HCT116 (cell line): ENCODE data around the gene C2orf92. TPM values are rescaled to one million over a fixed set of nuclear protein-coding genes. Genes with fewer than 3 reads are reported as not detected.

Source experiments
- ATAC-seq: fragments of 200-7000 bp; cut with Tn5 transposase; 2 replicates; pipeline ENCODE4 v1.9.1; 2020; ENCODE audit warnings: mild to moderate bottlenecking, moderate library complexity
- BruUV-seq: library from RNA; stranded (reverse); fragments of 400-500 nt; replicated peaks from 2 replicates; lab custom pipeline; 2021; lab: Mats Ljungman, UMichigan
- CTCF ChIA-PET: fragments of 300-600 bp; sonication (Branson Sonifier 250); formaldehyde crosslinking; loops from one replicate; lab custom pipeline; 2021; ENCODE audit warnings: antibody characterized with exemption; lab: Charles Lee
- POLR2A ChIA-PET: fragments of 300-600, 350-600 bp; sonication (Branson Sonifier 250); formaldehyde crosslinking; loops from one replicate; lab custom pipeline; 2021; ENCODE audit warnings: antibody characterized with exemption; lab: Charles Lee
- RAD21 ChIA-PET, 2 experiments: fragments of 300-600 bp; sonication (Branson Sonifier 250); formaldehyde crosslinking; loops; one replicate each; lab custom pipeline; 2023; ENCODE audit warnings: low total read pairs in 2 of 2; ENCODE audit not compliant: uncharacterized antibody in 2 of 2, unreplicated experiment in 2 of 2, low non-redundant PET in 1 of 2; lab: Charles Lee
- DNase-seq: peaks from one replicate; pipeline ENCODE4 v3.0.0-alpha.2; 2010; ENCODE audit warnings: low read depth, low spot score
- H2AFZ ChIP-seq: fragments of 200-600 bp; shearing (Covaris generic), sonication (generic); 2 replicates; pipeline ENCODE4 v1.6.1; 2017; ENCODE audit warnings: low read depth, mixed run types, mixed read lengths, antibody characterized with exemption, low read length; ENCODE audit not compliant: poor library complexity, severe bottlenecking
- H3K27ac ChIP-seq: 2 replicates; pipeline ENCODE4 v1.5.1; 2012; ENCODE audit warnings: low read depth, low read length
- H3K27me3 ChIP-seq: fragments of 200-600 bp; sonication (generic); 2 replicates; pipeline ENCODE4 v1.6.1; 2016; ENCODE audit warnings: mixed run types, low read length, mixed read lengths; ENCODE audit not compliant: insufficient read depth
- H3K36me3 ChIP-seq, 2 experiments: fragments of 200-500 bp in 1 of 2; fragments of 200-600 bp in 1 of 2; sonication (Bioruptor generic) in 1 of 2; sonication (generic) in 1 of 2; 2 replicates each; pipeline versions ENCODE4 v1.5.1 to v1.6.1; 2014 to 2016; ENCODE audit warnings: low read length in 2 of 2, inconsistent platforms in 1 of 2, mixed read lengths in 1 of 2, mixed run types in 1 of 2; ENCODE audit not compliant: insufficient read depth in 2 of 2, control insufficient read depth in 1 of 2
- H3K4me1 ChIP-seq, 2 experiments: fragments of 200-600 bp in 1 of 2; sonication (generic) in 1 of 2; 2 replicates each; pipeline versions ENCODE4 v1.5.1 to v1.6.1; 2012 to 2017; ENCODE audit warnings: low read length in 2 of 2, inconsistent platforms in 1 of 2, mild to moderate bottlenecking in 1 of 2, mixed read lengths in 1 of 2, mixed run types in 1 of 2, moderate library complexity in 1 of 2; ENCODE audit not compliant: insufficient read depth in 2 of 2, control insufficient read depth in 1 of 2
- H3K4me2 ChIP-seq: fragments of 200-600 bp; sonication (generic); 2 replicates; pipeline ENCODE4 v1.6.1; 2017; ENCODE audit warnings: mixed run types, low read length, mixed read lengths
- H3K4me3 ChIP-seq, 2 experiments: fragments of 200-600 bp in 1 of 2; sonication (generic) in 1 of 2; replicated peaks in 1 of 2; 2 replicates each; pipeline ENCODE4 v1.5.1; 2011 to 2016; ENCODE audit warnings: low read length in 2 of 2, control low read depth in 1 of 2, low read depth in 1 of 2, mild to moderate bottlenecking in 1 of 2, mixed read lengths in 1 of 2, mixed run types in 1 of 2
- H3K79me2 ChIP-seq: fragments of 200-600 bp; sonication (generic); 2 replicates; pipeline ENCODE4 v1.6.1; 2017; ENCODE audit warnings: mild to moderate bottlenecking, mixed run types, low read length, moderate library complexity, mixed read lengths; ENCODE audit not compliant: insufficient read depth
- H3K9ac ChIP-seq: fragments of 200-600 bp; sonication (generic); 2 replicates; pipeline ENCODE4 v1.6.1; 2016; ENCODE audit warnings: low read length, mixed read lengths
- H3K9me2 ChIP-seq: fragments of 200-600 bp; sonication (generic), shearing (Covaris generic); 2 replicates; pipeline ENCODE4 v1.6.1; 2017; ENCODE audit warnings: mixed run types, mild to moderate bottlenecking, moderate library complexity; ENCODE audit not compliant: insufficient read depth
- H3K9me3 ChIP-seq, 2 experiments: fragments of 200-500 bp in 1 of 2; fragments of 200-600 bp in 1 of 2; sonication (Bioruptor generic) in 1 of 2; sonication (generic) in 1 of 2; 2 replicates each; pipeline ENCODE4 v1.6.1; 2014 to 2017; ENCODE audit warnings: low read length in 2 of 2, mixed read lengths in 2 of 2, inconsistent platforms in 1 of 2, low read depth in 1 of 2, mild to moderate bottlenecking in 1 of 2, mixed run types in 1 of 2, moderate library complexity in 1 of 2; ENCODE audit not compliant: control insufficient read depth in 1 of 2, insufficient read depth in 1 of 2
- H4K20me1 ChIP-seq: fragments of 200-600 bp; sonication (generic), shearing (Covaris generic); 2 replicates; pipeline ENCODE4 v1.6.1; 2017; ENCODE audit warnings: mixed run types, mild to moderate bottlenecking, moderate library complexity; ENCODE audit not compliant: insufficient read depth
- CEBPB ChIP-seq: IDR thresholded peaks from 2 replicates; pipeline ENCODE4 v1.6.1; 2012; ENCODE audit warnings: low read depth
- ELF1 ChIP-seq: IDR thresholded peaks from 2 replicates; pipeline ENCODE4 v1.6.1; 2012; ENCODE audit warnings: low read depth, borderline replicate concordance
- EZH2phosphoT487 ChIP-seq: fragments of 200-600 bp; IDR thresholded peaks from 2 replicates; pipeline ENCODE4 v1.6.1; 2018; ENCODE audit warnings: antibody characterized with exemption, borderline replicate concordance
- FOSL1 ChIP-seq: IDR thresholded peaks from 2 replicates; pipeline ENCODE4 v1.6.1; 2012; ENCODE audit warnings: low read depth
- POLR2AphosphoS5 ChIP-seq: IDR thresholded peaks from 2 replicates; pipeline ENCODE4 v1.6.1; 2011; ENCODE audit warnings: mild to moderate bottlenecking, low read depth, low read length, moderate library complexity
- RAD21 ChIP-seq: IDR thresholded peaks from 2 replicates; pipeline ENCODE4 v1.6.1; 2012; ENCODE audit warnings: low read depth, mild to moderate bottlenecking
- SP1 ChIP-seq: IDR thresholded peaks from 2 replicates; pipeline ENCODE4 v1.6.1; 2012; ENCODE audit warnings: low read depth
- SRF ChIP-seq: IDR thresholded peaks from 2 replicates; pipeline ENCODE4 v1.6.1; 2012; ENCODE audit warnings: low read depth
- TCF7L2 ChIP-seq: IDR thresholded peaks from 2 replicates; pipeline ENCODE4 v1.7.0; 2011; ENCODE audit warnings: borderline replicate concordance, inconsistent platforms; ENCODE audit not compliant: insufficient read depth, insufficient read length; ENCODE audit errors: extremely low read depth
- intact Hi-C: fragments of 100-400 bp; cut with micrococcal nuclease; formaldehyde crosslinking; loops from 2 replicates; pipeline ENCODE4 v1.10.0; 2022
- total RNA-seq: library from RNA; stranded (reverse); gene quantifications from one replicate; pipeline ENCODE4 v1.2.1, GENCODE V29; 2021; ENCODE audit not compliant: unreplicated experiment
- TF ChIP-seq, protein P1 (sequence below), 3 experiments: fragments of 200-600 bp in 1 of 3; sonication (generic) in 1 of 3; IDR thresholded peaks in 2 of 3; conservative IDR thresholded peaks in 1 of 3; 2 replicates each; pipeline ENCODE4 v1.5.1; 2012 to 2017; ENCODE audit warnings: low read depth in 2 of 3, low read length in 2 of 3, antibody characterized with exemption in 1 of 3, borderline replicate concordance in 1 of 3, control low read depth in 1 of 3, mild to moderate bottlenecking in 1 of 3, mixed read lengths in 1 of 3, mixed run types in 1 of 3, moderate library complexity in 1 of 3; ENCODE audit not compliant: insufficient read depth in 1 of 3
- TF ChIP-seq, protein P2 (sequence below): IDR thresholded peaks from 2 replicates; pipeline ENCODE4 v1.6.1; 2012
- TF ChIP-seq, protein P3 (sequence below): IDR thresholded peaks from 2 replicates; pipeline ENCODE4 v1.6.1; 2012; ENCODE audit warnings: low read depth
- TF ChIP-seq, protein P4 (sequence below): IDR thresholded peaks from 2 replicates; pipeline ENCODE4 v1.6.1; 2011; ENCODE audit warnings: mild to moderate bottlenecking, low read length, moderate library complexity; ENCODE audit not compliant: insufficient replicate concordance; ENCODE audit errors: extremely low read depth

Gene C2orf92
- total RNA-seq, 1 experiment from 2014 or later, result 3.0 TPM

DNA sequence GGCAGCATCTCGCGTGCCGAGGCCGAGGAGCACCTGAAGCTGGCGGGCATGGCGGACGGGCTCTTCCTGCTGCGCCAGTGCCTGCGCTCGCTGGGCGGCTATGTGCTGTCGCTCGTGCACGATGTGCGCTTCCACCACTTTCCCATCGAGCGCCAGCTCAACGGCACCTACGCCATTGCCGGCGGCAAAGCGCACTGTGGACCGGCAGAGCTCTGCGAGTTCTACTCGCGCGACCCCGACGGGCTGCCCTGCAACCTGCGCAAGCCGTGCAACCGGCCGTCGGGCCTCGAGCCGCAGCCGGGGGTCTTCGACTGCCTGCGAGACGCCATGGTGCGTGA lies 54.5 kb downstream of the C2orf92 start:
- Histone ChIP-seq H3K27ac (no peak overlapping the region), H3K9ac (no peak overlapping the region), H3K27me3 (no peaks in the 10 kb centered on the region), H3K9me2 (no peaks in the 10 kb centered on the region), H3K79me2 (no peaks in the 10 kb centered on the region), H4K20me1 (no peaks in the 10 kb centered on the region), H3K9me3 (no peaks in the 10 kb centered on the region), H3K4me3 (no peak overlapping the region), H3K4me2 (no peak overlapping the region), H2AFZ (no peak overlapping the region), H3K4me1 (no peaks in the 10 kb centered on the region), H3K36me3 (no peaks in the 10 kb centered on the region)
- TF ChIP-seq, protein P1, sequence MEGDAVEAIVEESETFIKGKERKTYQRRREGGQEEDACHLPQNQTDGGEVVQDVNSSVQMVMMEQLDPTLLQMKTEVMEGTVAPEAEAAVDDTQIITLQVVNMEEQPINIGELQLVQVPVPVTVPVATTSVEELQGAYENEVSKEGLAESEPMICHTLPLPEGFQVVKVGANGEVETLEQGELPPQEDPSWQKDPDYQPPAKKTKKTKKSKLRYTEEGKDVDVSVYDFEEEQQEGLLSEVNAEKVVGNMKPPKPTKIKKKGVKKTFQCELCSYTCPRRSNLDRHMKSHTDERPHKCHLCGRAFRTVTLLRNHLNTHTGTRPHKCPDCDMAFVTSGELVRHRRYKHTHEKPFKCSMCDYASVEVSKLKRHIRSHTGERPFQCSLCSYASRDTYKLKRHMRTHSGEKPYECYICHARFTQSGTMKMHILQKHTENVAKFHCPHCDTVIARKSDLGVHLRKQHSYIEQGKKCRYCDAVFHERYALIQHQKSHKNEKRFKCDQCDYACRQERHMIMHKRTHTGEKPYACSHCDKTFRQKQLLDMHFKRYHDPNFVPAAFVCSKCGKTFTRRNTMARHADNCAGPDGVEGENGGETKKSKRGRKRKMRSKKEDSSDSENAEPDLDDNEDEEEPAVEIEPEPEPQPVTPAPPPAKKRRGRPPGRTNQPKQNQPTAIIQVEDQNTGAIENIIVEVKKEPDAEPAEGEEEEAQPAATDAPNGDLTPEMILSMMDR (IDR thresholded peaks at IDR 0.05 in 2 of 3, conservative IDR thresholded peaks at IDR 0.05 in 1 of 3; ENCODE audit: borderline replicate concordance in 1 of 3, insufficient read depth in 1 of 3, low read depth in 2 of 3, low read length in 2 of 3), result no peak
- no peak for TF ChIP-seq SRF
- no peak for TF ChIP-seq SP1
- TF ChIP-seq FOSL1, result no peak
- TF ChIP-seq CEBPB, result no peak
- TF ChIP-seq, protein P2, sequence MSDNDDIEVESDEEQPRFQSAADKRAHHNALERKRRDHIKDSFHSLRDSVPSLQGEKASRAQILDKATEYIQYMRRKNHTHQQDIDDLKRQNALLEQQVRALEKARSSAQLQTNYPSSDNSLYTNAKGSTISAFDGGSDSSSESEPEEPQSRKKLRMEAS, result no peak
- no peak for TF ChIP-seq RAD21
- ATAC-seq, result no peak
- CTCF ChIA-PET, result no interaction called here
- BruUV-seq, result no TSS peak
- intact Hi-C loops, result no loop called here
- POLR2A ChIA-PET, result no interaction called here
- RAD21 ChIA-PET, result no interaction called here
- DNase-seq, result no peak

DNA sequence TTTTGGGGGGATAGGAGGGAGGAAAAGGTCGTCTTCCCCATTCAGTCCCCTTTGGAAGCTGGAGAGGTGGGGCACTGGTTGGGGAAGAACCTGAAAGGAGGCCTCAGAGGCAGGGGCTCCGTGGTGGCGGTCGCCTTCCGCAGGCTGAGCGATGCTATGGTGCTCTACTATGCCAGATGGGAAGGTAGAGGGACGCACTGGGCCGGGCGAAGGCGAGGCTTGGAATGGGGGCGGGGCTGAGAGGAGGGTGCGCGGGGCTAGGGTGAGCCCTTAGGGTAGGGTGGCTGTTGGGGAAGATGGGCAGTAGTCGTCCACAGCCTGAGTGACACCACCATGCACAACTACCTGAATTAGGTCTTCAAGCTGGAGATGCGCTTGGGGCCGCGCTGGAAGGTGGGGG lies 55.0 kb downstream of the C2orf92 start:
- Histone ChIP-seq H3K27me3 (no peaks in the 10 kb centered on the region), H3K9ac (no peak overlapping the region), H3K36me3 (no peaks in the 10 kb centered on the region), H3K27ac (no peak overlapping the region), H2AFZ (no peak overlapping the region), H3K9me2 (no peaks in the 10 kb centered on the region), H3K4me3 (no peak overlapping the region), H4K20me1 (no peaks in the 10 kb centered on the region), H3K79me2 (no peaks in the 10 kb centered on the region), H3K9me3 (no peaks in the 10 kb centered on the region), H3K4me2 (no peak overlapping the region), H3K4me1 (no peaks in the 10 kb centered on the region)
- RAD21 ChIA-PET, result no interaction called here
- POLR2A ChIA-PET, result no interaction called here
- CTCF ChIA-PET, result no interaction called here
- no TSS peak for BruUV-seq
- intact Hi-C loops, result no loop called here
- DNase-seq (no peak), ATAC-seq (no peak)
- TF ChIP-seq EZH2phosphoT487, result no peak
- TF ChIP-seq SP1, result no peak
- TF ChIP-seq, protein P3, sequence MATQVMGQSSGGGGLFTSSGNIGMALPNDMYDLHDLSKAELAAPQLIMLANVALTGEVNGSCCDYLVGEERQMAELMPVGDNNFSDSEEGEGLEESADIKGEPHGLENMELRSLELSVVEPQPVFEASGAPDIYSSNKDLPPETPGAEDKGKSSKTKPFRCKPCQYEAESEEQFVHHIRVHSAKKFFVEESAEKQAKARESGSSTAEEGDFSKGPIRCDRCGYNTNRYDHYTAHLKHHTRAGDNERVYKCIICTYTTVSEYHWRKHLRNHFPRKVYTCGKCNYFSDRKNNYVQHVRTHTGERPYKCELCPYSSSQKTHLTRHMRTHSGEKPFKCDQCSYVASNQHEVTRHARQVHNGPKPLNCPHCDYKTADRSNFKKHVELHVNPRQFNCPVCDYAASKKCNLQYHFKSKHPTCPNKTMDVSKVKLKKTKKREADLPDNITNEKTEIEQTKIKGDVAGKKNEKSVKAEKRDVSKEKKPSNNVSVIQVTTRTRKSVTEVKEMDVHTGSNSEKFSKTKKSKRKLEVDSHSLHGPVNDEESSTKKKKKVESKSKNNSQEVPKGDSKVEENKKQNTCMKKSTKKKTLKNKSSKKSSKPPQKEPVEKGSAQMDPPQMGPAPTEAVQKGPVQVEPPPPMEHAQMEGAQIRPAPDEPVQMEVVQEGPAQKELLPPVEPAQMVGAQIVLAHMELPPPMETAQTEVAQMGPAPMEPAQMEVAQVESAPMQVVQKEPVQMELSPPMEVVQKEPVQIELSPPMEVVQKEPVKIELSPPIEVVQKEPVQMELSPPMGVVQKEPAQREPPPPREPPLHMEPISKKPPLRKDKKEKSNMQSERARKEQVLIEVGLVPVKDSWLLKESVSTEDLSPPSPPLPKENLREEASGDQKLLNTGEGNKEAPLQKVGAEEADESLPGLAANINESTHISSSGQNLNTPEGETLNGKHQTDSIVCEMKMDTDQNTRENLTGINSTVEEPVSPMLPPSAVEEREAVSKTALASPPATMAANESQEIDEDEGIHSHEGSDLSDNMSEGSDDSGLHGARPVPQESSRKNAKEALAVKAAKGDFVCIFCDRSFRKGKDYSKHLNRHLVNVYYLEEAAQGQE, result no peak
- no peak for TF ChIP-seq CEBPB
- TF ChIP-seq ELF1, result no peak
- TF ChIP-seq, protein P4, sequence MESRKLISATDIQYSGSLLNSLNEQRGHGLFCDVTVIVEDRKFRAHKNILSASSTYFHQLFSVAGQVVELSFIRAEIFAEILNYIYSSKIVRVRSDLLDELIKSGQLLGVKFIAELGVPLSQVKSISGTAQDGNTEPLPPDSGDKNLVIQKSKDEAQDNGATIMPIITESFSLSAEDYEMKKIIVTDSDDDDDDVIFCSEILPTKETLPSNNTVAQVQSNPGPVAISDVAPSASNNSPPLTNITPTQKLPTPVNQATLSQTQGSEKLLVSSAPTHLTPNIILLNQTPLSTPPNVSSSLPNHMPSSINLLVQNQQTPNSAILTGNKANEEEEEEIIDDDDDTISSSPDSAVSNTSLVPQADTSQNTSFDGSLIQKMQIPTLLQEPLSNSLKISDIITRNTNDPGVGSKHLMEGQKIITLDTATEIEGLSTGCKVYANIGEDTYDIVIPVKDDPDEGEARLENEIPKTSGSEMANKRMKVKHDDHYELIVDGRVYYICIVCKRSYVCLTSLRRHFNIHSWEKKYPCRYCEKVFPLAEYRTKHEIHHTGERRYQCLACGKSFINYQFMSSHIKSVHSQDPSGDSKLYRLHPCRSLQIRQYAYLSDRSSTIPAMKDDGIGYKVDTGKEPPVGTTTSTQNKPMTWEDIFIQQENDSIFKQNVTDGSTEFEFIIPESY, result no peak
- TF ChIP-seq POLR2AphosphoS5, result no peak
- TF ChIP-seq TCF7L2, result no peak
